Neural cell (in vitro differentiated cells): Measurements from ENCODE around the gene SNAPC2. TPM values are rescaled to one million over a fixed set of nuclear protein-coding genes. Genes with fewer than 3 reads are reported as not detected.

ENCODE experiments used
- H2AFZ ChIP-seq: fragments of 200-600, 300-800 bp; sonication (generic), shearing (Covaris generic); 2 replicates; pipeline ENCODE4 v1.6.0; 2014; ENCODE audit warnings: low read depth, mild to moderate bottlenecking, antibody characterized with exemption, low read length, moderate library complexity
- H3F3A ChIP-seq: fragments of 200-600 bp; shearing (Covaris generic); 2 replicates; pipeline ENCODE4 v1.6.1; 2016; ENCODE audit warnings: mild to moderate bottlenecking, moderate library complexity, mixed read lengths, antibody characterized with exemption, low read length; ENCODE audit not compliant: insufficient read depth, poor library complexity, severe bottlenecking
- H3K27ac ChIP-seq: fragments of 200-600, 300-800 bp; sonication (generic), shearing (Covaris generic); 2 replicates; pipeline ENCODE4 v1.5.1; 2014; ENCODE audit warnings: mild to moderate bottlenecking, low read length, moderate library complexity
- H3K27me3 ChIP-seq: fragments of 300-800, 200-600 bp; sonication (generic), shearing (Covaris generic); 2 replicates; pipeline ENCODE4 v1.6.0; 2014; ENCODE audit warnings: mild to moderate bottlenecking, low read depth, low read length, moderate library complexity; ENCODE audit not compliant: insufficient read depth
- H3K36me3 ChIP-seq: fragments of 300-800, 200-600 bp; sonication (generic), shearing (Covaris generic); 2 replicates; pipeline ENCODE4 v1.5.1; 2014; ENCODE audit warnings: mild to moderate bottlenecking, antibody characterized with exemption, low read length, moderate library complexity; ENCODE audit not compliant: insufficient read depth
- H3K4me2 ChIP-seq: fragments of 300-800, 200-600 bp; sonication (generic), shearing (Covaris generic); 2 replicates; pipeline ENCODE4 v1.6.0; 2014; ENCODE audit warnings: mild to moderate bottlenecking, low read length
- H3K4me3 ChIP-seq: fragments of 300-800, 200-600 bp; sonication (generic), shearing (Covaris generic); 2 replicates; pipeline ENCODE4 v1.5.1; 2014; ENCODE audit warnings: mild to moderate bottlenecking, low read length, moderate library complexity
- H3K79me2 ChIP-seq: fragments of 200-600 bp; shearing (Covaris generic); replicated peaks from 2 replicates; pipeline ENCODE4 v1.6.0; 2014; ENCODE audit warnings: mild to moderate bottlenecking, low read length, moderate library complexity; ENCODE audit not compliant: insufficient read depth
- H3K9ac ChIP-seq: fragments of 300-800, 200-600 bp; sonication (generic), shearing (Covaris generic); 2 replicates; pipeline ENCODE4 v1.6.1; 2016; ENCODE audit warnings: mild to moderate bottlenecking, low read length, mixed read lengths
- H3K9me2 ChIP-seq: fragments of 200-600 bp; shearing (Covaris generic); 2 replicates; pipeline ENCODE4 v1.6.1; 2016; ENCODE audit warnings: mild to moderate bottlenecking, low read length, mixed read lengths; ENCODE audit not compliant: insufficient read depth
- H3K9me3 ChIP-seq: fragments of 200-600, 300-800 bp; sonication (generic), shearing (Covaris generic); 2 replicates; pipeline ENCODE4 v1.6.1; 2016; ENCODE audit warnings: mild to moderate bottlenecking, mixed run types, low read length, moderate library complexity, mixed read lengths
- H4K20me1 ChIP-seq: fragments of 200-600 bp; shearing (Covaris generic); 2 replicates; pipeline ENCODE4 v1.6.1; 2016; ENCODE audit warnings: mild to moderate bottlenecking, mixed run types; ENCODE audit not compliant: insufficient read depth
- CTCF ChIP-seq: fragments of 450-650 bp; IDR thresholded peaks from 2 replicates; pipeline ENCODE4 v1.5.1; 2014; ENCODE audit warnings: antibody characterized with exemption, mild to moderate bottlenecking, moderate library complexity; ENCODE audit not compliant: poor library complexity, severe bottlenecking
- EP300 ChIP-seq: fragments of 450-650 bp; conservative IDR thresholded peaks from 2 replicates; pipeline ENCODE4 v1.6.1; 2014; ENCODE audit warnings: antibody characterized with exemption, mild to moderate bottlenecking, moderate library complexity; ENCODE audit not compliant: poor library complexity, severe bottlenecking
- EZH2 ChIP-seq: fragments of 200-600, 300-800 bp; shearing (Covaris generic), sonication (generic); IDR thresholded peaks from 2 replicates; pipeline ENCODE4 v1.6.1; 2014; ENCODE audit warnings: antibody characterized with exemption, low read length, borderline replicate concordance, mild to moderate bottlenecking; ENCODE audit not compliant: insufficient read depth, poor library complexity, severe bottlenecking
- MXI1 ChIP-seq: fragments of 450-650 bp; conservative IDR thresholded peaks from 2 replicates; pipeline ENCODE4 v1.6.1; 2014; ENCODE audit warnings: antibody characterized with exemption, mild to moderate bottlenecking; ENCODE audit not compliant: poor library complexity, severe bottlenecking
- POLR2AphosphoS5 ChIP-seq: IDR thresholded peaks from 2 replicates; pipeline ENCODE4 v1.6.1; 2012
- RAD21 ChIP-seq: fragments of 450-650 bp; conservative IDR thresholded peaks from 2 replicates; pipeline ENCODE4 v1.6.1; 2014; ENCODE audit warnings: antibody characterized with exemption, mild to moderate bottlenecking, moderate library complexity
- REST ChIP-seq: IDR thresholded peaks from 2 replicates; pipeline ENCODE4 v1.6.1; 2012; ENCODE audit warnings: borderline replicate concordance
- SMC3 ChIP-seq: fragments of 450-650 bp; conservative IDR thresholded peaks from 2 replicates; pipeline ENCODE4 v1.6.1; 2014; ENCODE audit warnings: antibody characterized with exemption, mild to moderate bottlenecking, moderate library complexity; ENCODE audit not compliant: poor library complexity
- TAF1 ChIP-seq: IDR thresholded peaks from 2 replicates; pipeline ENCODE4 v1.6.1; 2012; ENCODE audit warnings: low read depth
- polyA plus RNA-seq: library from polyadenylated mRNA; depleted of rRNA; stranded (reverse); fragments of >200 nt; gene quantifications from 2 replicates; pipeline ENCODE4 v1.2.3, GENCODE V29; 2014

SNAPC2 gene
- polyA plus RNA-seq, 1 donor from 2014 or later = 12.8 TPM

DNA sequence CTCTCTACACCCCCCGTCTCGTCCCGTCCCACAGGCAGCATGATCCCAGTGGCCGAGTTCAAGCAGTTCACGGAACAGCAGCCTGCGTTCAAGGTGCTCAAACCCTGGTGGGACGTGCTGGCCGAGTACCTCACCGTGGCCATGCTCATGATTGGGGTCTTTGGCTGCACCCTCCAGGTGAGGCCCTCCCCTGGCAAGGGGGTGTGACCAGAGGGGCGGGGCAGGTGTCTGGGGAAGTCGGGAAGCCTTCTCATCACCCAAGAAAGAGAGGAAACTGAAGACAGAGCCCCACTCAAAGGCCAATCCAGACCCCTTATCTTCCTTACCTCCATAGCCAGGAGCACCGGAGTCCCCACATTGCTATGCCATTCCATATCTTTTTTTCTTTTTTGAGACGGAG, 24.6 kb upstream of the SNAPC2 start:
- no peaks in the 10 kb centered on the region for H3K27me3 ChIP-seq
- TF ChIP-seq RAD21 (no peak), REST (no peak), EP300 (no peak), POLR2AphosphoS5 (no peak), TAF1 (no peak), MXI1 (no peak), SMC3 (no peak), CTCF (no peak), EZH2 (no peak)
- H3K4me3 ChIP-seq = no peak overlapping the region
- no peaks in the 10 kb centered on the region for H3F3A ChIP-seq
- H3K36me3 ChIP-seq = no peaks in the 10 kb centered on the region
- H3K4me2 ChIP-seq = no peak overlapping the region
- no peaks in the 10 kb centered on the region for H4K20me1 ChIP-seq
- H3K79me2 ChIP-seq = no peaks in the 10 kb centered on the region
- no peak overlapping the region for H3K27ac ChIP-seq
- H3K9ac ChIP-seq = no peak overlapping the region
- H3K9me3 ChIP-seq = no peaks in the 10 kb centered on the region
- no peak overlapping the region for H2AFZ ChIP-seq
- H3K9me2 ChIP-seq = no peaks in the 10 kb centered on the region

DNA sequence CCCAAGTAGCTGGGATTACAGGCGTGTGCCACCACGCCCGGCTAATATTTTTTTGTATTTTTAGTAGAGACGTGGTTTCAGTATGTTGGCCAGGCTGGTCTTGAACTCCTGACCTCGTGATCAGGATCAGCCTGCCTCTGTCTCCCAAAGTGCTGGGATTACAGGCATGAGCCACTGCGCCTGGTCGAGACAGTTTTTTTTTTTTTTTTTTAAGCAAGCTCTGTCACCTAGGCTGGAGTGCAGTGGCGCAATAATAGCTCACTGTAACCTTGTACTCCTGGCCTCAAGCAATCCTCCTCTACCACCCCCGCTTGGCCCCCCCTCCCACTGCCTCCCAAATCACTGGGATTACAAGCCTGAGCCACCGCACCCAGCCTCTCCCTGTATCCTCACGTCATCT, 22.8 kb upstream of the SNAPC2 start:
- Histone ChIP-seq H4K20me1 (no peaks in the 10 kb centered on the region), H3K9me3 (no peaks in the 10 kb centered on the region), H3K27me3 (no peaks in the 10 kb centered on the region), H3K36me3 (no peaks in the 10 kb centered on the region), H2AFZ (no peak overlapping the region), H3K79me2 (no peaks in the 10 kb centered on the region), H3K4me3 (no peak overlapping the region), H3K9ac (no peak overlapping the region), H3K27ac (no peak overlapping the region), H3K4me2 (no peak overlapping the region), H3K9me2 (no peaks in the 10 kb centered on the region), H3F3A (no peaks in the 10 kb centered on the region)
- TF ChIP-seq TAF1 = no peak
- no peak for TF ChIP-seq RAD21
- no peak for TF ChIP-seq CTCF
- no peak for TF ChIP-seq EP300
- TF ChIP-seq REST = no peak
- TF ChIP-seq EZH2 = no peak
- TF ChIP-seq MXI1 = no peak
- TF ChIP-seq SMC3 = no peak
- TF ChIP-seq POLR2AphosphoS5 = no peak
